ENCODE measurements around the gene ANO6.
A peak's percentile ranks its signal among the peaks of the same experiment; 100 is the strongest.

DNA sequence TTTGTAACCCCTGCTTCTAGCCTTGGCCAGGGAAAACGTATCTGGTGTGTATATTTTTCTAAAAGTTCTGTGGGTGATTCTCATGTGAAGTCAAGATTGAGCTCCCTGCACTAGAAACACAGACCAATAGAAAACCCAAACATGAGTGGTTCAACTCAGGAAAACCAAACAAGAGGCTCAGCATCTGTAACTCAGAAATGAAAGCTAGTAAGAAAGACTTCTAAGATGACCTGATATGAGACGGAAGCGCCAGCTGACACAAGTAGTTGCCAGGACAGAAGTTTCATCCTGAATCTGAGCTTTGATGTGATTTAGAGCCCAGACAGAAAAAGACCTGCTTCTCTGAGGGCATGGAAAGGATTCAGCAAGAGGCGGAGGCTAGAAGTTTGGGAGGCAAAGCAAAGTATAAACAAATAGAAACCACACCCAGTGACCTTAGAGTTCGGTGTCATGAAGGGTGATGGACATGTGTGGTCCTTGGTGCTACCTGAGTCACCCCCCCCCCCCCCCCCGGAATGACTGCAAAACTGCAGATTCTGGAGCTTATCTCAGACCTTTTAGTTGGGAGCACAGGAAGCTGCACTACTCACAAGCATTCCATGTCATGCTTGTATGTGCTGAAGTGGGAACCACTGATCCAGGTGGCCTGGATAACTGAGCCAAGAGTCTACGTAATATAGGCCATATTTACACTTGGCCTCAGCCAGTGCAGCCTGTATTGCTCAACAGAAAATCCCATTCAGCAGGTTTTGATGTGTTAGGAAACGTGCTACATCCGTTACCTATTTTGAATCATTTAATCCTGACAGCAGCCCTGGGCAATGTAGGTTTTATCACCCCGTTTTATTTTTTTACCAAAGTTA is 191.3 kb downstream of the ANO6 start:
- TF ChIP-seq, protein P1, sequence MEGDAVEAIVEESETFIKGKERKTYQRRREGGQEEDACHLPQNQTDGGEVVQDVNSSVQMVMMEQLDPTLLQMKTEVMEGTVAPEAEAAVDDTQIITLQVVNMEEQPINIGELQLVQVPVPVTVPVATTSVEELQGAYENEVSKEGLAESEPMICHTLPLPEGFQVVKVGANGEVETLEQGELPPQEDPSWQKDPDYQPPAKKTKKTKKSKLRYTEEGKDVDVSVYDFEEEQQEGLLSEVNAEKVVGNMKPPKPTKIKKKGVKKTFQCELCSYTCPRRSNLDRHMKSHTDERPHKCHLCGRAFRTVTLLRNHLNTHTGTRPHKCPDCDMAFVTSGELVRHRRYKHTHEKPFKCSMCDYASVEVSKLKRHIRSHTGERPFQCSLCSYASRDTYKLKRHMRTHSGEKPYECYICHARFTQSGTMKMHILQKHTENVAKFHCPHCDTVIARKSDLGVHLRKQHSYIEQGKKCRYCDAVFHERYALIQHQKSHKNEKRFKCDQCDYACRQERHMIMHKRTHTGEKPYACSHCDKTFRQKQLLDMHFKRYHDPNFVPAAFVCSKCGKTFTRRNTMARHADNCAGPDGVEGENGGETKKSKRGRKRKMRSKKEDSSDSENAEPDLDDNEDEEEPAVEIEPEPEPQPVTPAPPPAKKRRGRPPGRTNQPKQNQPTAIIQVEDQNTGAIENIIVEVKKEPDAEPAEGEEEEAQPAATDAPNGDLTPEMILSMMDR (IDR thresholded peaks at IDR 0.05), result no peak
- no peak for TF ChIP-seq POLR2A (IDR thresholded peaks at IDR 0.05)
- peak in 2 of 3 donors; percentile 29 to 45 for TF ChIP-seq POLR2AphosphoS5 (IDR thresholded peaks at IDR 0.05)
